Stimulated activated CD8-positive, alpha-beta memory T cell treated with anti-CD3 and anti-CD28 coated beads, Interleukin-7, amount 100 ng/mL, for 1 hour (primary cell): ENCODE results near the gene TMEM185A.
"Not testable (repeated sequence)": the region's sequence is repeated elsewhere in the genome, so short reads cannot be mapped to it uniquely, and the experiment has no call there.

ENCODE experiments used
- DNase-seq, 2 donors: peaks; one replicate each; pipeline ENCODE4 v3.0.0-alpha.2; 2020; ENCODE audit warnings: low read depth in 2 of 2

Gene TMEM185A

GRCh38 chrX:149551939-149552248, 79.7 kb downstream of the TMEM185A start:
- DNase-seq, result not testable (repeated sequence)

- DNase-seq, result not testable (repeated sequence)
Observed at GRCh38 chrX:149551245-149551938, 80.2 kb downstream of the TMEM185A start.

GRCh38 chrX:149550454-149550853, 81.1 kb downstream of the TMEM185A start:
- not testable (repeated sequence) for DNase-seq

GRCh38 chrX:149549701-149550100, 81.9 kb downstream of the TMEM185A start, which contains the start of gene HSFX3:
TSS of gene HSFX3 (minus strand) at chrX:149549924. CDS start at chrX:149549852, 72 bp downstream.
- not testable (repeated sequence) for DNase-seq

DNA sequence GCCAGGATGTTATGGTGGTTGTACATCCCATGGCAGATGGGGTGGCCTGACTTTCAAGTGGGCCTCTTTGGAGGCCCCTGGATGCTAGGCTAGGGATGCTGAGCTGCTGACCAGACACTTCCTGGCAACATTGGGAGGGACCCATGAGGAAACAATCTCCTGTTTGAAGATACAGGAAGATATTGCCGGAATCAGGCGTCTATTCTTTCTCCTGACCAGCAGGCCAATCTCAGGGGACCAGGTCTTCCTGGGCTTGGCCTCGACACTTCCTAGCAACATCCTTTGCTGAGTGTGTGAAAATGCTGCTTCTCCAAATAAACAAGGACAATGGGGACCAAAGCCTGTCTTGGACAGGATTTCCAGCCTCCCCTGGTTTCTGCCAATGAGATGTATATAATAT, 83.8 kb downstream of the TMEM185A start:
- DNase-seq, result not testable (repeated sequence)

DNA sequence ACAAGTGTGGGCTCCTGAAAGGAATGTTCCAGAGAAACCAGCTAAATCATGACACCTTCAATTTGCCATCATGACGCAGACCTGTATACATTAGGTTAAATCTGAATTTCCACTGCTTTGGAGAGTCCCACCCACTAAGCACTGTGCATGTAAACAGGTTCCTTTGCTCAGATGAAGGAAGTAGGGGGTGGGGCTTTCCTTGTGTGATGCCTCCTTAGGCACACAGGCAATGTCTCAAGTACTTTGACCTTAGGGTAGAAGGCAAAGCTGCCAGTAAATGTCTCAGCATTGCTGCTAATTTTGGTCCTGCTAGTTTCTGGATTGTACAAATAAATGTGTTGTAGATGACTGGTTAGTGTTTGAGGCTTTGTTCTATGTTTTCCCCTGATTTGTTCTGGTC, 84.6 kb downstream of the TMEM185A start:
- not testable (repeated sequence) for DNase-seq
